ENCODE measurements around the gene ACAA1. TPM values are rescaled to one million over a fixed set of nuclear protein-coding genes. Genes with fewer than 3 reads are reported as not detected.

ACAA1 gene
- total and polyA plus RNA-seq, 2 donors (not counting 1 experiment from before 2014, with no cell fraction given): 98.4 to 143 TPM

DNA sequence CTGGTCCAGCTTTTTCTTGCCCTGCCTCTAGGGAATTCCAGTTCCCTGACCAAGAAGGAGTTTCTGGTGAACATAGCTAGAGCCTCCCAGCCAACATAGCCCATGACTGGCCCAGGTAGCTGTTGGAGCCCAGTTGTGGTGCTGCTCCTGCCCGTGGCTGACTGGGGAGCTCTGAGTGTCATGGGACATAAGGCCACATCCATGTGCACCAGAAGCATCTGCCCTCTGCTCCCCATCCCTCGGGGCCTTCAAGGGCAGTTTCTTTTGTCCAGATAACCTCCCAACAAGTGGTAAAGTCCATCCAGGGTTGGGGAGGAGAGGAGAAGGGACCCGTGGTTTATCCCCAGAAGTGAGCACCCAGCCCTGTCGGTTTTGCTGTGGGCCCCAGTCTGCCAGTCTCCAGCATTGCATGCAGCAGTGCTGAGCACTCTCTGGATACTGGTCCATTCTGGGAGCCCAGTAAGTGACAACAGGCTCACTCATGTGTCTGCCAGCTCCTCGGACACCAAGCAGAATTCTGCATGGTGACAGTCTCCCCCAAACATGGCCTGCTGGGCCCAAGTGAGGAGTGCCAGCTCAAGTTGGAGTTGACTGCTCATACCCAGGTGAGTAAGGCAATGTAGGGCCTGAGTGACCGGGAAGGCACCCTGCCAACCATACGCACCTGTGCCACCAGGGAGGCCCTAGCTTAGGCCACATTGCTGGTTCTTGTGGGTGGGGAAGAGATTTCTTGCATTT lies 28.8 kb downstream of the ACAA1 start:
- H3K4me2 ChIP-seq (replicated peaks; ENCODE audit: low read depth, low read length, poor library complexity, severe bottlenecking): no peak overlapping the region
- H3K79me2 ChIP-seq (ENCODE audit: control insufficient read depth, insufficient read depth, low read length): no peaks in the 10 kb centered on the region
- DNase-seq (no peak), ATAC-seq (ENCODE audit: low read depth) (no peak)
- ChIA-PET POLR2A (no interaction called here), CTCF (interaction anchor here (0.6 kb wide), 1 partner anchor 318 kb away, joined by 4 read pairs; no protein-coding TSS in a partner anchor)
- H4K20me1 ChIP-seq (ENCODE audit: control insufficient read depth, insufficient read depth, low read length, poor library complexity, severe bottlenecking): no peaks in the 10 kb centered on the region
- H3K27ac ChIP-seq (ENCODE audit: low read length in 2 of 2): no peak overlapping the region
- TF ChIP-seq, protein P1, sequence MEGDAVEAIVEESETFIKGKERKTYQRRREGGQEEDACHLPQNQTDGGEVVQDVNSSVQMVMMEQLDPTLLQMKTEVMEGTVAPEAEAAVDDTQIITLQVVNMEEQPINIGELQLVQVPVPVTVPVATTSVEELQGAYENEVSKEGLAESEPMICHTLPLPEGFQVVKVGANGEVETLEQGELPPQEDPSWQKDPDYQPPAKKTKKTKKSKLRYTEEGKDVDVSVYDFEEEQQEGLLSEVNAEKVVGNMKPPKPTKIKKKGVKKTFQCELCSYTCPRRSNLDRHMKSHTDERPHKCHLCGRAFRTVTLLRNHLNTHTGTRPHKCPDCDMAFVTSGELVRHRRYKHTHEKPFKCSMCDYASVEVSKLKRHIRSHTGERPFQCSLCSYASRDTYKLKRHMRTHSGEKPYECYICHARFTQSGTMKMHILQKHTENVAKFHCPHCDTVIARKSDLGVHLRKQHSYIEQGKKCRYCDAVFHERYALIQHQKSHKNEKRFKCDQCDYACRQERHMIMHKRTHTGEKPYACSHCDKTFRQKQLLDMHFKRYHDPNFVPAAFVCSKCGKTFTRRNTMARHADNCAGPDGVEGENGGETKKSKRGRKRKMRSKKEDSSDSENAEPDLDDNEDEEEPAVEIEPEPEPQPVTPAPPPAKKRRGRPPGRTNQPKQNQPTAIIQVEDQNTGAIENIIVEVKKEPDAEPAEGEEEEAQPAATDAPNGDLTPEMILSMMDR (IDR thresholded peaks at IDR 0.05): no peak
- no peak for TF ChIP-seq EZH2 (IDR thresholded peaks at IDR 0.05; ENCODE audit: borderline replicate concordance, insufficient read depth, low read depth, low read length, poor library complexity, severe bottlenecking)
- no peaks in the 10 kb centered on the region for H3K4me1 Mint-ChIP-seq
- H2AFZ ChIP-seq (ENCODE audit: insufficient read depth, low read depth, low read length, poor library complexity, severe bottlenecking): no peak overlapping the region
- H3K4me3 Mint-ChIP-seq: no peak overlapping the region
- H3K4me1 ChIP-seq (ENCODE audit: control insufficient read depth in 2 of 2, insufficient read depth in 2 of 2, low read length in 2 of 2): no peaks in the 10 kb centered on the region
- no peak overlapping the region for H3K9ac ChIP-seq (ENCODE audit: low read length)
- 97% methylated on average over 6 of the region's 7 CpGs for WGBS (ENCODE audit: insufficient coverage)
- intact Hi-C loops (cut with micrococcal nuclease): no loop called here
- no peak overlapping the region for H3K4me3 ChIP-seq (ENCODE audit: control extremely low read depth in 1 of 5, extremely low read depth in 1 of 5, insufficient read depth in 1 of 5, low read depth in 2 of 5, low read length in 4 of 5)
- H3K9me3 Mint-ChIP-seq (ENCODE audit: insufficient read depth): peaks cover 4% of the 10 kb centered on the region
- no peak overlapping the region for H3K27ac Mint-ChIP-seq
- H3K27me3 Mint-ChIP-seq: peaks cover 5% of the 10 kb centered on the region
- H3K27me3 ChIP-seq (replicated peaks in 1 of 4; ENCODE audit: control extremely low read depth in 1 of 4, control insufficient read depth in 3 of 4, insufficient read depth in 4 of 4, low read length in 3 of 4): peaks cover 0 to 10% (median 0%) of the 10 kb centered on the region in 4 experiments
- no peaks in the 10 kb centered on the region for H3K36me3 ChIP-seq (replicated peaks in 1 of 2; ENCODE audit: control extremely low read depth in 1 of 2, control insufficient read depth in 1 of 2, extremely low read depth in 1 of 2, insufficient read depth in 2 of 2, low read length in 1 of 2)
- H3K9me3 ChIP-seq (ENCODE audit: control extremely low read depth in 1 of 3, control insufficient read depth in 2 of 3, insufficient read depth in 1 of 3, low read length in 2 of 3): peaks cover 7 to 17% (median 8%) of the 10 kb centered on the region in 3 donors

DNA sequence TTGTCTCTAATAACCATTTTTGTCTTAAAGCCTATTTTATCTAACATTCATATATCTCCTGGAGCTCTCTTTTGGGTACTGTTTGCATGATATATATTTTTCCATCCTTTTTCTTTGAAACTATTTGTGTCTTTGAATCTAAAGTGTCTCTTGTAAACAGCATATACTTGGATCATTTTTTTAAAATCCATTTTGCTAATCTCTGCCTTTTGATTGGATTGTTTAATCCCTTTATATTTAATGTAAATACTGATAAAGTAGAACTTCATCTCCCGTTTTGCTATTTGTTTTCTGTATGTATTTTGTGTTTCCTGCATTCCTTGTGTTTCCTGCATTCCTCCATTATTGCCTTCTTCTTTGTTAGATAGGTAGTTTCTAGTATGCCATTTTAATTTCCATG lies 31.4 kb downstream of the ACAA1 start:
- TF ChIP-seq, protein P1 (IDR thresholded peaks at IDR 0.05): no peak
- no peak for TF ChIP-seq EZH2 (IDR thresholded peaks at IDR 0.05; ENCODE audit: borderline replicate concordance, insufficient read depth, low read depth, low read length, poor library complexity, severe bottlenecking)
- Histone ChIP-seq H3K4me2 (replicated peaks; ENCODE audit: low read depth, low read length, poor library complexity, severe bottlenecking) (no peak overlapping the region), H3K9me3 (ENCODE audit: control extremely low read depth in 1 of 3, control insufficient read depth in 2 of 3, insufficient read depth in 1 of 3, low read length in 2 of 3) (peaks cover 7 to 17% (median 8%) of the 10 kb centered on the region in 3 donors), H3K27me3 (replicated peaks in 1 of 4; ENCODE audit: control extremely low read depth in 1 of 4, control insufficient read depth in 3 of 4, insufficient read depth in 4 of 4, low read length in 3 of 4) (peaks cover 0 to 10% (median 0%) of the 10 kb centered on the region in 4 experiments), H2AFZ (ENCODE audit: insufficient read depth, low read depth, low read length, poor library complexity, severe bottlenecking) (no peak overlapping the region), H3K9ac (ENCODE audit: low read length) (no peak overlapping the region), H3K4me3 (ENCODE audit: control extremely low read depth in 1 of 5, extremely low read depth in 1 of 5, insufficient read depth in 1 of 5, low read depth in 2 of 5, low read length in 4 of 5) (no peak overlapping the region), H4K20me1 (ENCODE audit: control insufficient read depth, insufficient read depth, low read length, poor library complexity, severe bottlenecking) (no peaks in the 10 kb centered on the region), H3K27ac (ENCODE audit: low read length in 2 of 2) (no peak overlapping the region), H3K36me3 (replicated peaks in 1 of 2; ENCODE audit: control extremely low read depth in 1 of 2, control insufficient read depth in 1 of 2, extremely low read depth in 1 of 2, insufficient read depth in 2 of 2, low read length in 1 of 2) (no peaks in the 10 kb centered on the region), H3K4me1 (ENCODE audit: control insufficient read depth in 2 of 2, insufficient read depth in 2 of 2, low read length in 2 of 2) (peaks cover 3 to 9% of the 10 kb centered on the region in 2 donors), H3K79me2 (ENCODE audit: control insufficient read depth, insufficient read depth, low read length) (no peaks in the 10 kb centered on the region)
- Mint-ChIP-seq H3K9me3 (ENCODE audit: insufficient read depth) (peaks cover 4% of the 10 kb centered on the region), H3K27me3 (peaks cover 5% of the 10 kb centered on the region), H3K4me3 (no peak overlapping the region), H3K27ac (no peak overlapping the region), H3K4me1 (peaks cover 8% of the 10 kb centered on the region)
- ChIA-PET CTCF (no interaction called here), POLR2A (no interaction called here)
- intact Hi-C loops (cut with micrococcal nuclease): no loop called here
- ATAC-seq (ENCODE audit: low read depth): no peak
- no peak for DNase-seq
- no CpG with 5 or more reads among the region's 1 CpG for WGBS (ENCODE audit: insufficient coverage)

Measured in B cell (primary cell).